ENCODE results near the gene CARHSP1.

CARHSP1 gene

GRCh38 chr16:8819411-8820034 is 49.3 kb downstream of the CARHSP1 start:
- no peak for DNase-seq (ENCODE audit: low read depth in 1 of 2, low spot score in 1 of 2)
- H3K27ac ChIP-seq (replicated peaks) = no peak overlapping the region
- no peak overlapping the region for H3K4me3 ChIP-seq (replicated peaks; ENCODE audit: insufficient read depth, low read length)

GRCh38 chr16:8818504-8819270 is 50.1 kb downstream of the CARHSP1 start:
- Histone ChIP-seq H3K27me3 (ENCODE audit: insufficient read depth, poor library complexity, severe bottlenecking) (no peaks in the 10 kb centered on the region), H3K4me3 (replicated peaks; ENCODE audit: insufficient read depth, low read length) (no peak overlapping the region), H3K27ac (replicated peaks) (peak overlapping the region; percentile 22)
- TF ChIP-seq, protein P1, sequence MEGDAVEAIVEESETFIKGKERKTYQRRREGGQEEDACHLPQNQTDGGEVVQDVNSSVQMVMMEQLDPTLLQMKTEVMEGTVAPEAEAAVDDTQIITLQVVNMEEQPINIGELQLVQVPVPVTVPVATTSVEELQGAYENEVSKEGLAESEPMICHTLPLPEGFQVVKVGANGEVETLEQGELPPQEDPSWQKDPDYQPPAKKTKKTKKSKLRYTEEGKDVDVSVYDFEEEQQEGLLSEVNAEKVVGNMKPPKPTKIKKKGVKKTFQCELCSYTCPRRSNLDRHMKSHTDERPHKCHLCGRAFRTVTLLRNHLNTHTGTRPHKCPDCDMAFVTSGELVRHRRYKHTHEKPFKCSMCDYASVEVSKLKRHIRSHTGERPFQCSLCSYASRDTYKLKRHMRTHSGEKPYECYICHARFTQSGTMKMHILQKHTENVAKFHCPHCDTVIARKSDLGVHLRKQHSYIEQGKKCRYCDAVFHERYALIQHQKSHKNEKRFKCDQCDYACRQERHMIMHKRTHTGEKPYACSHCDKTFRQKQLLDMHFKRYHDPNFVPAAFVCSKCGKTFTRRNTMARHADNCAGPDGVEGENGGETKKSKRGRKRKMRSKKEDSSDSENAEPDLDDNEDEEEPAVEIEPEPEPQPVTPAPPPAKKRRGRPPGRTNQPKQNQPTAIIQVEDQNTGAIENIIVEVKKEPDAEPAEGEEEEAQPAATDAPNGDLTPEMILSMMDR (IDR thresholded peaks at IDR 0.05; ENCODE audit: insufficient read depth, low read length) = no peak
- TF ChIP-seq SPI1 (IDR thresholded peaks at IDR 0.05; ENCODE audit: borderline replicate concordance, low read depth) = peak; percentile 45; the same call in 1 of the 2 replicates
- DNase-seq (ENCODE audit: low read depth in 1 of 2, low spot score in 1 of 2) = peak in 1 of 2 experiments; percentile 51

More at GRCh38 chr16:8819411-8820034, 49.3 kb downstream of the CARHSP1 start:
- TF ChIP-seq, protein P1 (IDR thresholded peaks at IDR 0.05; ENCODE audit: insufficient read depth, low read length) = no peak
- no peak for TF ChIP-seq POLR2AphosphoS5 (IDR thresholded peaks at IDR 0.05; ENCODE audit: low read depth)
- TF ChIP-seq SPI1 (IDR thresholded peaks at IDR 0.05; ENCODE audit: borderline replicate concordance, low read depth) = no peak
- TF ChIP-seq GABPA (IDR thresholded peaks at IDR 0.05; ENCODE audit: low read depth) = no peak
- no peak for TF ChIP-seq REST (IDR thresholded peaks at IDR 0.05; ENCODE audit: insufficient replicate concordance, low read depth)
- no peaks in the 10 kb centered on the region for H3K27me3 ChIP-seq (ENCODE audit: insufficient read depth, poor library complexity, severe bottlenecking)

DNA sequence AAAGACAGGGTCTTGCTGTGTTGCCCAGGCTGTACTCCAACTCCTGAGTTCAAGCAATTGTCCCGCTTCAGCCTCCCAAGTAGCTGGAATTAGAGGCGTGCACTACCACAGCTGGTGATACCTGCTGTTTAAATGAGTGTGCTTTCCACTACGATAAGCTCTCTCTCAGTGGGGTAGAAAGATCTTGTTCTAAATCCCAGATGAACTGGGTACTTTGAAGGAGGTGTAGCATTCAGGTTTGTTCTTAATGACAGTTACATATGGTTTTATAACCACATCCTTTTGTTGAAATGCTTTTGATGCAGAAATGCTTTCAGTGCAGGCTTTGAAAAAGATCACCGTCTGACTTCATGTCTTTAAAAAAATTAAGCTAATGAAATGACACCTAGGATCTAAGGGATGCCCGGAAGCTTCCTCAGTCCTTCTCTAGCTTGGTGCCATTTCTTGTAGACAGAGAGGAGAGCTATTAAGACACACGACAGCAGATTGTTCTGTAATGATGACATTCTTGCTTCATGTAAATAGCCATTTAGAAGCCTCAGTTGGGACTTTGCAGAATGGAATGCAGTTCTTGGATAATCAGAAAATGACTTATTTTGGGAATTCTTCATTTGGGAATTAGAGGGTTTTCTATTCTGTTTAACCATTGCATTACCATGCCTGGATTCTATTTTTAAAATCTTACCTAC is 51.7 kb downstream of the CARHSP1 start:
- TF ChIP-seq REST (IDR thresholded peaks at IDR 0.05; ENCODE audit: insufficient replicate concordance, low read depth) = no peak
- no peak for TF ChIP-seq GABPA (IDR thresholded peaks at IDR 0.05; ENCODE audit: low read depth)
- TF ChIP-seq SPI1 (IDR thresholded peaks at IDR 0.05; ENCODE audit: borderline replicate concordance, low read depth) = no peak
- TF ChIP-seq, protein P1 (IDR thresholded peaks at IDR 0.05; ENCODE audit: insufficient read depth, low read length) = no peak
- no peak for TF ChIP-seq POLR2AphosphoS5 (IDR thresholded peaks at IDR 0.05; ENCODE audit: low read depth)
- H3K4me3 ChIP-seq (replicated peaks; ENCODE audit: insufficient read depth, low read length) = no peak overlapping the region
- H3K27me3 ChIP-seq (ENCODE audit: insufficient read depth, poor library complexity, severe bottlenecking) = no peaks in the 10 kb centered on the region
- DNase-seq (ENCODE audit: low read depth in 1 of 2, low spot score in 1 of 2) = no peak
- H3K27ac ChIP-seq (replicated peaks) = no peak overlapping the region

Data from HL-60 (cell line).